Tibial nerve (tissue), 4 donors: Measurements from ENCODE around the gene MCM3AP. TPM values are rescaled to one million over a fixed set of nuclear protein-coding genes. Genes with fewer than 3 reads are reported as not detected.
"Not testable (repeated sequence)": the region's sequence is repeated elsewhere in the genome, so short reads cannot be mapped to it uniquely, and the experiment has no call there.

ENCODE experiments used
- DNase-seq, 2 donors: peaks; one replicate each; pipeline ENCODE4 v3.0.0-alpha.2; 2019; ENCODE audit warnings: low spot score in 2 of 2
- H3K27ac ChIP-seq, 4 donors: fragments of 200-600 bp; sonication (generic) in 3 of 4; one replicate each; pipeline ENCODE4 v1.5.1; 2017 to 2019; ENCODE audit warnings: mild to moderate bottlenecking in 1 of 4
- H3K27me3 ChIP-seq, 2 donors: fragments of 200-600 bp; sonication (generic) in 1 of 2; one replicate each; pipeline versions ENCODE4 v1.5.1 to v1.6.0; 2017 to 2019
- H3K36me3 ChIP-seq, 3 donors: fragments of 200-600 bp; sonication (generic); one replicate each; pipeline ENCODE4 v1.5.1; 2018 to 2019
- H3K4me1 ChIP-seq, 4 donors: fragments of 200-600 bp; sonication (generic) in 3 of 4; one replicate each; pipeline ENCODE4 v1.5.1; 2017 to 2019
- H3K4me3 ChIP-seq, 4 donors: fragments of 200-600 bp; sonication (generic) in 3 of 4; one replicate each; pipeline ENCODE4 v1.5.1; 2017 to 2019; ENCODE audit warnings: mild to moderate bottlenecking in 1 of 4, moderate library complexity in 1 of 4
- H3K9me3 ChIP-seq, 4 donors: fragments of 200-600 bp; sonication (generic) in 3 of 4; one replicate each; pipeline ENCODE4 v1.5.1; 2017 to 2019
- EP300 ChIP-seq, 2 donors: sonication (generic); formaldehyde crosslinking; IDR thresholded peaks; one replicate each; pipeline ENCODE4 v1.6.1; 2017; ENCODE audit warnings: antibody characterized with exemption in 2 of 2, mild to moderate bottlenecking in 1 of 2
- POLR2A ChIP-seq, 2 donors: fragments of 450-650 bp; IDR thresholded peaks; one replicate each; pipeline ENCODE4 v1.6.1; 2017; ENCODE audit warnings: antibody characterized with exemption in 2 of 2, mild to moderate bottlenecking in 2 of 2, moderate library complexity in 2 of 2
- WGBS, 2 donors: methylation state at CpG; one replicate each; pipeline ENCODE4 v1.1.5; 2018; 5-methylcytosine and 5-hydroxymethylcytosine counted together
- total RNA-seq, 4 donors: library from RNA; depleted of rRNA; stranded (reverse); fragments of >200 nt; gene quantifications; one replicate each; pipeline ENCODE4 v1.1.0, GENCODE V29; 2016
- TF ChIP-seq, protein P1 (sequence below), 5 experiments: fragments of 200-600 bp in 3 of 5; fragments of 450-650 bp in 2 of 5; sonication (generic) in 3 of 5; IDR thresholded peaks; one replicate each; pipeline ENCODE4 v1.5.1; 2016 to 2019; ENCODE audit warnings: antibody characterized with exemption in 5 of 5, mild to moderate bottlenecking in 3 of 5, moderate library complexity in 2 of 5

MCM3AP gene
- total RNA-seq, 4 donors from 2014 or later, result 112 to 180 (median 146) TPM

GRCh38 chr21:46203203-46203600, 82.2 kb downstream of the MCM3AP start:
- 89 to 91% methylated on average over 8 of the region's 8 CpGs for WGBS, 2 donors
- peaks cover 3 to 86% (median 20%) of the 10 kb centered on the region in 3 donors for H3K36me3 ChIP-seq
- TF ChIP-seq, protein P1, sequence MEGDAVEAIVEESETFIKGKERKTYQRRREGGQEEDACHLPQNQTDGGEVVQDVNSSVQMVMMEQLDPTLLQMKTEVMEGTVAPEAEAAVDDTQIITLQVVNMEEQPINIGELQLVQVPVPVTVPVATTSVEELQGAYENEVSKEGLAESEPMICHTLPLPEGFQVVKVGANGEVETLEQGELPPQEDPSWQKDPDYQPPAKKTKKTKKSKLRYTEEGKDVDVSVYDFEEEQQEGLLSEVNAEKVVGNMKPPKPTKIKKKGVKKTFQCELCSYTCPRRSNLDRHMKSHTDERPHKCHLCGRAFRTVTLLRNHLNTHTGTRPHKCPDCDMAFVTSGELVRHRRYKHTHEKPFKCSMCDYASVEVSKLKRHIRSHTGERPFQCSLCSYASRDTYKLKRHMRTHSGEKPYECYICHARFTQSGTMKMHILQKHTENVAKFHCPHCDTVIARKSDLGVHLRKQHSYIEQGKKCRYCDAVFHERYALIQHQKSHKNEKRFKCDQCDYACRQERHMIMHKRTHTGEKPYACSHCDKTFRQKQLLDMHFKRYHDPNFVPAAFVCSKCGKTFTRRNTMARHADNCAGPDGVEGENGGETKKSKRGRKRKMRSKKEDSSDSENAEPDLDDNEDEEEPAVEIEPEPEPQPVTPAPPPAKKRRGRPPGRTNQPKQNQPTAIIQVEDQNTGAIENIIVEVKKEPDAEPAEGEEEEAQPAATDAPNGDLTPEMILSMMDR (IDR thresholded peaks at IDR 0.05), result no peak
- TF ChIP-seq EP300 (IDR thresholded peaks at IDR 0.05) (no peak), POLR2A (IDR thresholded peaks at IDR 0.05) (no peak)

GRCh38 chr21:46202592-46203202, 82.7 kb downstream of the MCM3AP start:
- no peaks in the 10 kb centered on the region for H3K9me3 ChIP-seq
- TF ChIP-seq POLR2A (IDR thresholded peaks at IDR 0.05) (no peak), EP300 (IDR thresholded peaks at IDR 0.05) (no peak)
- TF ChIP-seq, protein P1 (IDR thresholded peaks at IDR 0.05), result no peak
- DNase-seq, result no peak
- no peak overlapping the region for H3K27ac ChIP-seq
- H3K4me3 ChIP-seq, result no peak overlapping the region
- H3K4me1 ChIP-seq, result no peaks in the 10 kb centered on the region
- 85 to 86% methylated on average over 6 of the region's 6 CpGs for WGBS, 2 donors
- H3K27me3 ChIP-seq, result no peaks in the 10 kb centered on the region
- H3K36me3 ChIP-seq, result peaks cover 3 to 86% (median 20%) of the 10 kb centered on the region in 3 donors

More at GRCh38 chr21:46203203-46203600, 82.2 kb downstream of the MCM3AP start:
- Histone ChIP-seq H3K27me3 (no peaks in the 10 kb centered on the region), H3K27ac (no peak overlapping the region), H3K4me1 (no peaks in the 10 kb centered on the region), H3K4me3 (no peak overlapping the region), H3K9me3 (no peaks in the 10 kb centered on the region)
- DNase-seq, result no peak

DNA sequence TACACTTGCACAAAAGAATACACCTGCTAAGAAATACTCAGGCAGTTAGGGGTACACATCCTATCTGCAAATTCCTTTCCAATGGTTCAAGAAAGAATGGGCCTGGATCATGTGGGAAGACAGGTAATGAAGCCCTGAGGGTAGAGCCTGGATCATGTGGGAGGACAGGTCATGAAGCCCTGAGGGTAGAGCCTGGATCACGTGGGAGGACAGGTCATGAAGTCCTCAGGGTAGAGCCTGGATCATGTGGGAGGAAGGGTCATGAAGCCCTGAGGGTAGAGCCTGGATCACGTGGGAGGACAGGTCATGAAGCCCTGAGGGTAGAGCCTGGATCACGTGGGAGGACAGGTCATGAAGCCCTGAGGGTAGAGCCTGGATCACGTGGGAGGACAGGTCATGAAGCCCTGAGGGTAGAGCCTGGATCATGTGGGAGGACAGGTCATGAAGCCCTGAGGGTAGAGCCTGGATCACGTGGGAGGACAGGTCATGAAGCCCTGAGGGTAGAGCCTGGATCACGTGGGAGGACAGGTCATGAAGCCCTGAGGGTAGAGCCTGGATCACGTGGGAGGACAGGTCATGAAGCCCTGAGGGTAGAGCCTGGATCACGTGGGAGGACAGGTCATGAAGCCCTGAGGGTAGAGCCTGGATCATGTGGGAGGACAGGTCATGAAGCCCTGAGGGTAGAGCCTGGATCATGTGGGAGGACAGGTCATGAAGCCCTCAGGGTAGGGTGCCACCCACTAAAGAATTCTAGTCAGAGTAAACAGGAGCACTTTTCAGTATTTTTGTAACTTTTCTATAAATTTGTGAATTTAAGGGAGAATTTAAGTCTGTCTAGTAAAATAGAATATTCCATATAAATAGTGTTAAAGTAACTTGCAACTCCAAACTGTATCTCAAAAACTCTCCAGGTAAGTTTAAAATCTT, 84.3 kb downstream of the MCM3AP start:
- DNase-seq, result not testable (repeated sequence)
- peaks cover 3 to 86% (median 20%) of the 10 kb centered on the region in 3 donors for H3K36me3 ChIP-seq

DNA sequence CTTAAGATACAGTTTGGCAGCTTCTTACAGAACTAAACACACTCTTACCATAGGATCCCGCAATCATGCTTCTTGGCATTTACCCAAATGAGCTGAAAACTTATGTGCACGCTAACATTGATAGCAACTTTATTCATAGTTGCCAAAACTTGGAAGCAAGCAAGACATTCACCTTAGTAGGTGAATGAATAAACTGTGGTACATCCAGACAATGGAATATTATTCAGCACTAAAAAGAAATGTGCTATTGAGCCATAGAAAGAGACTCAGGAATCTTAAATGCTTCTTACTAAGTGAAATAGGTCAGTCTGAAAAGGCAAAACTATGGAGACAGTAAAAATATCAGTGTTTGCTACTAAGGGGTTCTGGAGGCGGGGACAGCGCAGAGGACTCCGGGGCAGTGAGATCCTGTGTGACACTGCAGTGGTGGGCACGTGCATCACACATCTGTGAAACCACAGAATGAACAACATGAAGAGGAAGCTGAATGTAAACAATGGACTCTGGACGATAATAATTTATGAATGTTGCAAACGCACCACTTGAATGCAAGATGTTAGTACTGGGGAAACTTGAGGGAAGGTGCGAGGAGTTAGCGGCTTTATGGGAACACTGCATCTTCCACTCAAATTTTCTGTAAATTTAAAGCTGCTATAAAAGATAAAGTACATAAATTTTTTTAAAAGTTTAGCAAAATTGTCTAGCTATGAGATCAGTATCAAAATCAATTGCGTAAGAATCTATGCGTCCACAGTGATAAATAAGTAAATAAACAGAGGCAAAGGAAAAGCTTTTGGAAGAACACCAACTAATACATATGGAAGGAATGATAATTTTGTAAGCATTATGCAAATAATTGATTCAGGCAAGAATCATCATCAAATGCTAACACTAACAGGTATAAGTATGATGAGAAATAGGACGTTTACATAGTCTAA, 85.7 kb downstream of the MCM3AP start:
- DNase-seq, result no peak
- H3K27ac ChIP-seq, result no peak overlapping the region
- H3K9me3 ChIP-seq, result no peaks in the 10 kb centered on the region
- H3K36me3 ChIP-seq, result peaks cover 3 to 86% (median 21%) of the 10 kb centered on the region in 3 donors
- H3K4me1 ChIP-seq, result no peaks in the 10 kb centered on the region
- no peak overlapping the region for H3K4me3 ChIP-seq
- TF ChIP-seq, protein P1 (IDR thresholded peaks at IDR 0.05), result no peak
- TF ChIP-seq EP300 (IDR thresholded peaks at IDR 0.05) (no peak), POLR2A (IDR thresholded peaks at IDR 0.05) (no peak)
- no peaks in the 10 kb centered on the region for H3K27me3 ChIP-seq
- 79 to 83% methylated on average over 13 of the region's 13 CpGs for WGBS, 2 donors

More for the DNA sequence above, 84.3 kb downstream of the MCM3AP start:
- WGBS, 2 donors, result 72 to 94% methylated on average over 3 of the region's 8 CpGs
- not testable (repeated sequence) for H3K27ac ChIP-seq, H3K9me3 ChIP-seq, H3K27me3 ChIP-seq, H3K4me1 ChIP-seq, H3K4me3 ChIP-seq

DNA sequence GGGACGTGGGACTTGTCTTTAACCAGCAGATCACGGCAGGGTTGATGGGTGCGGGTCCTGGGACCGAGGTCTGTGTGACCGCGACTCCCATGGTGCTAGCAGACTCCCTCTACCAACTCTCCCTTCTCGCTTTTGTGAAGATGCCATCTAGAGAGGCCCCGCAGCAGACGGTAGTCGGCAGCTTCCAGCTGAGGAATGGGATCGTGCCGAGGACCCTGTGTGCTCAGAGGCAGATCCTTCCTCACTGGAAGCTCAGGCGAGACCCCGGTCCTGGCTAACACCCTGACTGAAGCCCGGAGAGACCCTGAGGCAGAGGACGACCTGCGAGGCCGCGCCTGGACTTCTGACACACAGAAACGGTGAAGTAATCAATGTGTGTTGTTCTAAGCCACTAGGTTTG, 88.7 kb downstream of the MCM3AP start:
- H3K27me3 ChIP-seq, result no peaks in the 10 kb centered on the region
- no peak overlapping the region for H3K27ac ChIP-seq
- TF ChIP-seq EP300 (IDR thresholded peaks at IDR 0.05), result no peak
- TF ChIP-seq POLR2A (IDR thresholded peaks at IDR 0.05), result no peak
- TF ChIP-seq, protein P1 (IDR thresholded peaks at IDR 0.05), result no peak
- no peak overlapping the region for H3K4me3 ChIP-seq
- H3K36me3 ChIP-seq, result peaks cover 4 to 91% (median 26%) of the 10 kb centered on the region in 3 donors
- no peaks in the 10 kb centered on the region for H3K9me3 ChIP-seq
- no peaks in the 10 kb centered on the region for H3K4me1 ChIP-seq
- 88 to 90% methylated on average over 20 of the region's 20 CpGs for WGBS, 2 donors
- DNase-seq, result peak in 1 of 2 donors; percentile 2
